GM12873 (cell line): ENCODE measurements around the gene RGS14.

ENCODE experiments used
- CTCF ChIP-seq: IDR thresholded peaks from 2 replicates; pipeline ENCODE4 v1.5.1; 2012; ENCODE audit warnings: low read depth, mild to moderate bottlenecking, moderate library complexity, low read length, control low read depth; ENCODE audit not compliant: insufficient read depth; ENCODE audit errors: missing control alignments

The RGS14 gene

GRCh38 chr5:177343777-177344176, 13.9 kb upstream of the RGS14 start:
- TF ChIP-seq CTCF: no peak

DNA sequence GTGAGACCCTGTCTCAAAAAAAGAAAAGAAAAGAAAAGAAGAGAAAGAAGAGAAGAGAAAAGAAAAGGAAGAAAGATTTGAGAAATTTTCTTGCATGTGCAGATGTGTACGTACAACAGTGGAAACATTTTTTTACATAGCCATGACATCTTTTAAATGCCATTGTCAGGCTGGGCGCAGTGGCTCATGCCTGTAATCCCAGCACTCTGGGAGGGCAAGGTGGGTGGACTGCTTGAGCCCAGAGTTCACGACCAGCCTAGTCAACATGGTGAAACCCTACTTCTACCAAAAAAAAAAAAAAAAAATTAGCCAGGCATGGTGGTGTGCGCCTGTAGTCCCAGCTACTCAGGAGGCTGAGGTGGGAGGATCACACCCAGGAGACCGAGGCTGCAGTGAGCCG, 12.8 kb upstream of the RGS14 start:
- TF ChIP-seq CTCF: no peak

- TF ChIP-seq CTCF: no peak
These were observed 10.9 kb upstream of the RGS14 start for GRCh38 chr5:177346820-177347219.

- no peak for TF ChIP-seq CTCF
These were observed 10.0 kb upstream of the RGS14 start for GRCh38 chr5:177347699-177348098.

GRCh38 chr5:177349362-177349647, 8.4 kb upstream of the RGS14 start:
- TF ChIP-seq CTCF: no peak

GRCh38 chr5:177349762-177350161, 8.0 kb upstream of the RGS14 start:
- TF ChIP-seq CTCF: no peak

DNA sequence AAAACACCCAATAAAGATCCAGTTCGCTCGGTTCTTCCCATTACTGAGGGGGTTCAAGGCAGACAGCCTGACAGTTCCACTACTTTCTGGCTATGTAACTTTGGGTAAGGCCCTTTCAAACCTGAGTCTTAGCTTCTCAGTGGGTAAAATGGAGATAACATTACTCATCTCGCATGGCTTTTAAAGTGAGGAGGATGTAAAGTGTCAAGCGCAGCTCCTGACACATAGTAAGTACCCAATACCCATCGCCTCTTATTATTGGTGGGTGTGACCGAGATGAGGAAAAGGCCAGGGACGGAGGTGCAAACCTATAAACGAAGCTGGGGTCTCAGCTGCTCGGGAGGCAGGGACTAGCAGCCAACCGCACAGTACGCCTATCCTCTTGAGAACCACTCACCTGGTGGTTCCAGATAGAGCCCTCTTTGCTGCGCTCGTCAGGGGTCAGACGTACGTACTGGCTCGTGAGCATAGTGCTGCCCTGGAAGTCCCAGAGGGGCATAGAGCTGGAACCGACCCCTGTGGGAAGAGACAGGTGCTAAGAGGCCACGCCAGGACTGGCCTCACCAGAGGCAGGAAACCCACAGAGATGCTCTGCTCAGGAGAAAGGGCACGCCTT, 6.8 kb upstream of the RGS14 start:
- no peak for TF ChIP-seq CTCF
